IMR-90 (cell line): ENCODE data around the gene FAM78B. TPM values are rescaled to one million over a fixed set of nuclear protein-coding genes. Genes with fewer than 3 reads are reported as not detected.

ENCODE experiments used
- ATAC-seq: fragments of 200-7000 bp; cut with Tn5 transposase; 2 replicates; pipeline ENCODE4 v1.9.1; 2020; ENCODE audit warnings: low read depth, mild to moderate bottlenecking, moderate library complexity
- BruUV-seq: library from RNA; stranded (reverse); fragments of 400-500 nt; replicated peaks from 2 replicates; lab custom pipeline; 2021; lab: Mats Ljungman, UMichigan
- CTCF ChIA-PET: fragments of 300-600 bp; formaldehyde crosslinking; extraction: SDS; loops from one replicate; lab custom pipeline; 2021; ENCODE audit warnings: antibody characterized with exemption; lab: Yijun Ruan, JAX
- POLR2A ChIA-PET: fragments of 300-600 bp; sonication (Branson Sonifier 250); formaldehyde crosslinking; loops from one replicate; lab custom pipeline; 2022; ENCODE audit warnings: antibody characterized with exemption; ENCODE audit not compliant: unreplicated experiment; lab: Charles Lee
- DNase-seq: peaks from one replicate; pipeline ENCODE4 v3.0.0; 2013
- H2AFZ ChIP-seq: replicated peaks from 2 replicates; pipeline ENCODE3; 2013; ENCODE audit warnings: low read length, mild to moderate bottlenecking; ENCODE audit not compliant: poor library complexity
- H2AK5ac ChIP-seq: 2 replicates; pipeline ENCODE4 v1.6.1; 2013; ENCODE audit warnings: low read depth, low read length, inconsistent platforms
- H2AK9ac ChIP-seq: replicated peaks from 2 replicates; pipeline ENCODE3; 2013; ENCODE audit warnings: mild to moderate bottlenecking, low read depth, low read length, moderate library complexity; ENCODE audit not compliant: poor library complexity
- H2BK120ac ChIP-seq: 2 replicates; pipeline ENCODE4 v1.6.1; 2013; ENCODE audit warnings: low read depth, low read length, inconsistent platforms
- H2BK15ac ChIP-seq: 3 replicates; pipeline ENCODE4 v1.6.1; 2013; ENCODE audit warnings: low read depth, low read length, inconsistent platforms
- H2BK20ac ChIP-seq: 2 replicates; pipeline ENCODE4 v1.6.1; 2013; ENCODE audit warnings: low read depth, mild to moderate bottlenecking, inconsistent platforms, low read length, moderate library complexity
- H2BK5ac ChIP-seq: 2 replicates; pipeline ENCODE4 v1.6.1; 2013; ENCODE audit warnings: mild to moderate bottlenecking, low read depth, low read length, inconsistent platforms; ENCODE audit not compliant: poor library complexity, severe bottlenecking
- H3K14ac ChIP-seq: replicated peaks from 2 replicates; pipeline ENCODE4 v1.6.1; 2013; ENCODE audit warnings: low read depth, low read length, inconsistent platforms
- H3K18ac ChIP-seq: 2 replicates; pipeline ENCODE4 v1.6.1; 2013; ENCODE audit warnings: low read depth, low read length, control low read depth
- H3K23ac ChIP-seq: 2 replicates; pipeline ENCODE4 v1.6.1; 2013; ENCODE audit warnings: low read depth, low read length, inconsistent platforms
- H3K27ac ChIP-seq: 2 replicates; pipeline ENCODE4 v1.5.1; 2013; ENCODE audit warnings: mild to moderate bottlenecking, control low read depth, low read length; ENCODE audit not compliant: insufficient read depth
- H3K27me3 ChIP-seq: 2 replicates; pipeline ENCODE4 v1.6.1; 2013; ENCODE audit warnings: low read length; ENCODE audit not compliant: control insufficient read depth, insufficient read depth
- H3K36me3 ChIP-seq: 2 replicates; pipeline ENCODE4 v1.6.1; 2013; ENCODE audit warnings: low read length, mixed read lengths; ENCODE audit not compliant: control insufficient read depth, insufficient read depth
- H3K4ac ChIP-seq: 2 replicates; pipeline ENCODE4 v1.6.1; 2013; ENCODE audit warnings: low read depth, low read length, inconsistent platforms
- H3K4me1 ChIP-seq: 2 replicates; pipeline ENCODE4 v1.6.1; 2013; ENCODE audit warnings: low read length, mixed read lengths; ENCODE audit not compliant: control insufficient read depth, insufficient read depth
- H3K4me2 ChIP-seq: 2 replicates; pipeline ENCODE4 v1.6.1; 2013; ENCODE audit warnings: low read depth, mild to moderate bottlenecking, control low read depth, low read length, moderate library complexity
- H3K4me3 ChIP-seq: 2 replicates; pipeline ENCODE4 v1.5.1; 2013; ENCODE audit warnings: low read depth, mild to moderate bottlenecking, control low read depth, low read length, moderate library complexity; ENCODE audit not compliant: insufficient read depth
- H3K56ac ChIP-seq: 2 replicates; pipeline ENCODE4 v1.6.1; 2013; ENCODE audit warnings: low read length, inconsistent platforms; ENCODE audit not compliant: insufficient read depth; ENCODE audit errors: extremely low read depth
- H3K79me1 ChIP-seq, 2 experiments: 2 replicates each; pipeline ENCODE4 v1.6.1; 2013; ENCODE audit warnings: low read length in 2 of 2, inconsistent platforms in 1 of 2, low read depth in 1 of 2
- H3K9ac ChIP-seq: 2 replicates; pipeline ENCODE4 v1.6.1; 2013; ENCODE audit warnings: low read depth, low read length, control low read depth
- H3K9me1 ChIP-seq: 2 replicates; pipeline ENCODE4 v1.6.1; 2013; ENCODE audit warnings: low read length, inconsistent platforms; ENCODE audit not compliant: insufficient read depth
- H3K9me3 ChIP-seq: 2 replicates; pipeline ENCODE4 v1.6.1; 2013; ENCODE audit warnings: low read length; ENCODE audit not compliant: control insufficient read depth, insufficient read depth
- H4K20me1 ChIP-seq: 2 replicates; pipeline ENCODE4 v1.6.1; 2013; ENCODE audit warnings: low read length, inconsistent platforms; ENCODE audit not compliant: insufficient read depth
- H4K5ac ChIP-seq: 2 replicates; pipeline ENCODE4 v1.6.1; 2013; ENCODE audit warnings: mild to moderate bottlenecking, low read depth, low read length, control low read depth
- H4K8ac ChIP-seq, 2 experiments: 2 replicates each; pipeline ENCODE4 v1.6.1; 2013; ENCODE audit warnings: low read depth in 2 of 2, low read length in 2 of 2, control low read depth in 1 of 2, inconsistent platforms in 1 of 2
- H4K91ac ChIP-seq: 2 replicates; pipeline ENCODE4 v1.6.1; 2013; ENCODE audit warnings: low read depth, low read length, inconsistent platforms; ENCODE audit not compliant: insufficient read depth
- RFX5 ChIP-seq: IDR thresholded peaks from 2 replicates; pipeline ENCODE4 v1.8.0; 2012; ENCODE audit warnings: low read depth, mild to moderate bottlenecking, low read length, moderate library complexity
- WGBS, 2 experiments: methylation state at CpG; one replicate each; pipeline versions ENCODE4 v1.1.5 to v1.1.7; 2013; ENCODE audit warnings: missing lambda C conversion rate in 2 of 2; ENCODE audit not compliant: insufficient read length in 1 of 2; ENCODE audit errors: extremely low coverage in 2 of 2; 5-methylcytosine and 5-hydroxymethylcytosine counted together
- dilution Hi-C: fragments of 300-500 bp; cut with HindIII; formaldehyde crosslinking; loops from one replicate; pipeline ENCODE4 v1.14.3; 2018; ENCODE audit warnings: low sequenced_read_pairs; ENCODE audit not compliant: unreplicated experiment
- in situ Hi-C: fragments of 300-500 bp; cut with MboI; formaldehyde crosslinking; loops from 3 replicates; pipeline ENCODE4 v1.14.3; 2019; ENCODE audit warnings: low sequenced_read_pairs, inconsistent platforms, mixed read lengths
- intact Hi-C: fragments of 100-400 bp; cut with micrococcal nuclease; formaldehyde crosslinking; loops from 2 replicates; pipeline ENCODE4 v1.10.0; 2022
- microRNA-seq, 2 experiments: library from miRNA; stranded (forward) in 1 of 2; unstranded in 1 of 2; fragments of 10-50 nt in 1 of 2; fragments of <30 nt in 1 of 2; gene quantifications in 1 of 2; microRNA quantifications in 1 of 2; one replicate each; pipeline versions ENCODE3 to v1.1.0; 2013 to 2020; ENCODE audit not compliant: insufficient read depth in 1 of 2, insufficient read length in 1 of 2, unreplicated experiment in 1 of 2
- polyA plus RNA-seq, 3 experiments: library from polyadenylated mRNA; depleted of rRNA; stranded (reverse); fragments of >200 nt; gene quantifications; 2 replicates each; pipeline ENCODE4 v1.2.3, GENCODE V29; 2012; ENCODE audit warnings: low replicate concordance in 1 of 3
- small RNA-seq, 5 experiments: library from RNA; depleted of rRNA; stranded (forward); fragments of <200 nt; gene quantifications; one replicate each; pipeline ENCODE3, GENCODE V24; 2012
- total RNA-seq: library from RNA; depleted of rRNA; stranded (reverse); fragments of >200 nt; gene quantifications from 2 replicates; pipeline ENCODE4 v1.2.3, GENCODE V29; 2012

Gene FAM78B
- total and polyA plus RNA-seq, 2 of the 4 experiments (the other 2 are of a cell fraction), result under 0.01 to 0.12 TPM

DNA sequence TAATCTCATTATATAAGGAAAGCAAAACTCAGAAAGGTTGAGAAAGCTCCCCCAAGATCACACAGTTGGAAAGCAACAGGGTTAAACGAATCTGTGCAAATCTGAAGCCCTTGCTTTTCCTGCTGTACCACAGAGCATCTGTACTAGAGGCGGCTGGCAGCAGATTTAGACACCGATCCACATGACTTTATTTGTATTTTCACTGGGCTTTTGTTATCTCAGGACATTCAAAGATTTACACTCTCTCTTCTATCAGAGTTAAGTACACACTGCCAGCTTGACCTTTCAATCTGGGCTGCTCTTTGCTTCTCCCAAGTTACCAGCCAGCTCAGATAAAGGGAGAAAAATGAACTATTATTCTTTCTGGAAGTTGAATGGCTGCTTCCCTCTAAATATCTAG lies 146.6 kb downstream of the FAM78B start:
- Histone ChIP-seq H2AK5ac (no peak overlapping the region), H3K4me1 (no peaks in the 10 kb centered on the region), H4K91ac (no peak overlapping the region), H2AFZ (no peak overlapping the region), H3K9me3 (no peaks in the 10 kb centered on the region; the same call in 1 of the 2 replicates), H3K79me1 (no peaks in the 10 kb centered on the region), H2AK9ac (no peak overlapping the region), H3K36me3 (no peaks in the 10 kb centered on the region), H2BK15ac (no peak overlapping the region), H3K56ac (no peak overlapping the region), H2BK120ac (no peak overlapping the region), H3K18ac (no peak overlapping the region), H4K5ac (no peak overlapping the region), H3K9ac (no peak overlapping the region), H3K4me3 (no peak overlapping the region), H3K23ac (no peak overlapping the region), H2BK5ac (no peak overlapping the region), H3K14ac (no peak overlapping the region), H3K4me2 (no peak overlapping the region), H3K27ac (no peak overlapping the region), H3K9me1 (no peaks in the 10 kb centered on the region), H3K27me3 (no peaks in the 10 kb centered on the region), H3K4ac (no peak overlapping the region), H4K20me1 (no peaks in the 10 kb centered on the region), H2BK20ac (no peak overlapping the region), H4K8ac (no peak overlapping the region)
- CTCF ChIA-PET, result no interaction called here
- in situ Hi-C loops (no loop called here), dilution Hi-C loops (no loop called here), intact Hi-C loops (no loop called here)
- POLR2A ChIA-PET, result no interaction called here
- no peak for TF ChIP-seq RFX5
- no TSS peak for BruUV-seq
- ATAC-seq, result no peak
- DNase-seq, result no peak
- no CpG with 5 or more reads among the region's 3 CpGs for WGBS, 2 experiments

Small RNAs within 50 kb of the gene (microRNA-seq; reads per million reads assigned to microRNA genes)
- gene MIR921 (ENCODE audit: insufficient read depth in 1 of 2, insufficient read length in 1 of 2, unreplicated experiment in 1 of 2), result 0 reads per million in 2 experiments
- not detected for gene RNA5SP64 (ENCODE audit: insufficient read depth, insufficient read length)

Small RNAs within 50 kb of the gene (small RNA-seq; reads per million reads assigned to genes)
- gene MIR921 (0 reads per million in 5 experiments), gene RNA5SP64 (0 reads per million in 5 experiments)
